Caco-2 (cell line): ENCODE results near the gene SLC1A2. TPM values are rescaled to one million over a fixed set of nuclear protein-coding genes. Genes with fewer than 3 reads are reported as not detected.

Source experiments
- BruUV-seq: library from RNA; stranded (reverse); fragments of 400-500 nt; replicated peaks from 2 replicates; lab custom pipeline; 2021; lab: Mats Ljungman, UMichigan
- CTCF ChIA-PET: fragments of 300-600 bp; sonication (Branson Sonifier 250); formaldehyde crosslinking; loops from one replicate; lab custom pipeline; 2022; ENCODE audit warnings: antibody characterized with exemption; lab: Charles Lee
- POLR2A ChIA-PET: fragments of 300-600 bp; sonication (Branson Sonifier 250); formaldehyde crosslinking; loops from one replicate; lab custom pipeline; 2022; ENCODE audit warnings: antibody characterized with exemption; lab: Charles Lee
- DNase-seq, 2 experiments: peaks; one replicate each; pipeline versions ENCODE4 v3.0.0 to v3.0.0-alpha.2; 2020 to 2022
- H3K27me3 ChIP-seq: replicated peaks from 2 replicates; pipeline ENCODE4 v1.6.0; 2011; ENCODE audit warnings: low read length; ENCODE audit not compliant: control insufficient read depth, insufficient read depth
- H3K36me3 ChIP-seq: 2 replicates; pipeline ENCODE4 v1.5.1; 2011; ENCODE audit warnings: low read length; ENCODE audit not compliant: control insufficient read depth, insufficient read depth
- H3K4me1 ChIP-seq: fragments of 250-450 bp; sonication (Bioruptor Pico); 2 replicates; pipeline ENCODE4 v1.5.1; 2020; ENCODE audit warnings: mild to moderate bottlenecking
- H3K4me3 ChIP-seq: 2 replicates; pipeline ENCODE4 v1.5.1; 2011; ENCODE audit warnings: low read depth, mild to moderate bottlenecking, control low read depth, low read length
- H3K9me3 ChIP-seq: fragments of 250-450 bp; sonication (Bioruptor Pico); 2 replicates; pipeline ENCODE4 v1.5.1; 2020; ENCODE audit warnings: mild to moderate bottlenecking, moderate library complexity
- H3K27ac Mint-ChIP-seq: one replicate; pipeline ENCODE4 v1.8.0; 2022; ENCODE audit warnings: mixed read lengths; ENCODE audit not compliant: unreplicated experiment
- H3K27me3 Mint-ChIP-seq: one replicate; pipeline ENCODE4 v1.8.0; 2022; ENCODE audit warnings: mixed read lengths; ENCODE audit not compliant: insufficient read depth, unreplicated experiment
- H3K36me3 Mint-ChIP-seq: one replicate; pipeline ENCODE4 v1.8.0; 2022; ENCODE audit warnings: mild to moderate bottlenecking, mixed read lengths; ENCODE audit not compliant: insufficient read depth, unreplicated experiment
- H3K4me1 Mint-ChIP-seq: one replicate; pipeline ENCODE4 v1.8.0; 2022; ENCODE audit warnings: low read depth, mixed read lengths; ENCODE audit not compliant: unreplicated experiment
- H3K4me3 Mint-ChIP-seq: one replicate; pipeline ENCODE4 v1.8.0; 2022; ENCODE audit warnings: mild to moderate bottlenecking, moderate library complexity, mixed read lengths; ENCODE audit not compliant: unreplicated experiment
- H3K9me3 Mint-ChIP-seq: one replicate; pipeline ENCODE4 v1.8.0; 2022; ENCODE audit warnings: mixed read lengths; ENCODE audit not compliant: unreplicated experiment
- CTCF ChIP-seq, 2 experiments: fragments of 200-600 bp in 1 of 2; IDR thresholded peaks; 1 replicate in 1 of 2; 2 replicates in 1 of 2; pipeline versions ENCODE4 v1.5.1 to v1.8.0; 2011 to 2022; ENCODE audit warnings: antibody characterized with exemption in 1 of 2, control low read depth in 1 of 2, inconsistent platforms in 1 of 2, low read depth in 1 of 2, low read length in 1 of 2, mild to moderate bottlenecking in 1 of 2, moderate library complexity in 1 of 2; ENCODE audit not compliant: insufficient read depth in 1 of 2, severe bottlenecking in 1 of 2, unreplicated experiment in 1 of 2
- intact Hi-C: fragments of 100-400 bp; cut with micrococcal nuclease; formaldehyde crosslinking; loops from one replicate; pipeline ENCODE4 v1.10.0; 2022; ENCODE audit not compliant: unreplicated experiment
- total RNA-seq: library from RNA; stranded (reverse); gene quantifications from 2 replicates; pipeline ENCODE4 v1.2.3, GENCODE V29; 2022

Gene SLC1A2
- total RNA-seq, 1 experiment from 2014 or later = 2.0 TPM

GRCh38 chr11:35463331-35463751, 44.0 kb upstream of the SLC1A2 start:
- no peak for TF ChIP-seq CTCF (IDR thresholded peaks at IDR 0.05; ENCODE audit: insufficient read depth in 1 of 2, low read depth in 1 of 2, low read length in 1 of 2, severe bottlenecking in 1 of 2, unreplicated experiment in 1 of 2)
- Histone ChIP-seq H3K4me3 (no peak overlapping the region), H3K27me3 (no peaks in the 10 kb centered on the region; the same call in 1 of the 2 replicates), H3K36me3 (no peaks in the 10 kb centered on the region), H3K9me3 (no peaks in the 10 kb centered on the region), H3K4me1 (no peaks in the 10 kb centered on the region)
- H3K9me3 Mint-ChIP-seq = no peaks in the 10 kb centered on the region
- H3K4me1 Mint-ChIP-seq = no peaks in the 10 kb centered on the region
- no peak overlapping the region for H3K27ac Mint-ChIP-seq
- ChIA-PET POLR2A (no interaction called here), CTCF (no interaction called here)
- BruUV-seq = no TSS peak
- peaks cover 7% of the 10 kb centered on the region for H3K27me3 Mint-ChIP-seq
- DNase-seq = no peak
- no peak overlapping the region for H3K4me3 Mint-ChIP-seq
- H3K36me3 Mint-ChIP-seq = no peaks in the 10 kb centered on the region
- intact Hi-C loops = loop anchor here (2.0 kb wide), 1 partner anchor 21 kb away; no protein-coding TSS in a partner anchor

- Histone ChIP-seq H3K36me3 (no peaks in the 10 kb centered on the region), H3K4me1 (no peaks in the 10 kb centered on the region), H3K27me3 (no peaks in the 10 kb centered on the region; the same call in 1 of the 2 replicates), H3K9me3 (no peaks in the 10 kb centered on the region), H3K4me3 (no peak overlapping the region)
- H3K4me3 Mint-ChIP-seq = no peak overlapping the region
- H3K9me3 Mint-ChIP-seq = no peaks in the 10 kb centered on the region
- intact Hi-C loops = loop anchor here (2.0 kb wide), 1 partner anchor 23 kb away; no protein-coding TSS in a partner anchor
- BruUV-seq = no TSS peak
- no peaks in the 10 kb centered on the region for H3K36me3 Mint-ChIP-seq
- no peak for DNase-seq
- H3K27ac Mint-ChIP-seq = no peak overlapping the region
- ChIA-PET CTCF (no interaction called here), POLR2A (no interaction called here)
- no peaks in the 10 kb centered on the region for H3K4me1 Mint-ChIP-seq
- peaks cover 3% of the 10 kb centered on the region for H3K27me3 Mint-ChIP-seq
- TF ChIP-seq CTCF (IDR thresholded peaks at IDR 0.05; ENCODE audit: insufficient read depth in 1 of 2, low read depth in 1 of 2, low read length in 1 of 2, severe bottlenecking in 1 of 2, unreplicated experiment in 1 of 2) = no peak
Measured at GRCh38 chr11:35461917-35462538, 42.7 kb upstream of the SLC1A2 start.

GRCh38 chr11:35459489-35459888, 40.1 kb upstream of the SLC1A2 start:
- H3K27ac Mint-ChIP-seq = no peak overlapping the region
- Histone ChIP-seq H3K4me1 (no peaks in the 10 kb centered on the region), H3K9me3 (no peaks in the 10 kb centered on the region), H3K36me3 (no peaks in the 10 kb centered on the region), H3K4me3 (no peak overlapping the region), H3K27me3 (no peaks in the 10 kb centered on the region; the same call in 1 of the 2 replicates)
- H3K4me1 Mint-ChIP-seq = no peaks in the 10 kb centered on the region
- no peak for TF ChIP-seq CTCF (IDR thresholded peaks at IDR 0.05; ENCODE audit: insufficient read depth in 1 of 2, low read depth in 1 of 2, low read length in 1 of 2, severe bottlenecking in 1 of 2, unreplicated experiment in 1 of 2)
- no TSS peak for BruUV-seq
- no peak for DNase-seq
- H3K4me3 Mint-ChIP-seq = no peak overlapping the region
- H3K27me3 Mint-ChIP-seq = peaks cover 11% of the 10 kb centered on the region
- H3K36me3 Mint-ChIP-seq = no peaks in the 10 kb centered on the region
- CTCF ChIA-PET = no interaction called here
- H3K9me3 Mint-ChIP-seq = no peaks in the 10 kb centered on the region
- POLR2A ChIA-PET = no interaction called here
- intact Hi-C loops = no loop called here
